T-helper 17 cell (primary cell): ENCODE data around the gene USP10. TPM values are rescaled to one million over a fixed set of nuclear protein-coding genes. Genes with fewer than 3 reads are reported as not detected.
A peak's percentile ranks its signal among the peaks of the same experiment; 100 is the strongest.
"Not testable (repeated sequence)": the region's sequence is repeated elsewhere in the genome, so short reads cannot be mapped to it uniquely, and the experiment has no call there.

Experiments
- ATAC-seq: fragments of 150-1000 bp; cut with Tn5 transposase; 2 replicates; pipeline ENCODE4 v1.10.0; 2021; ENCODE audit warnings: mild to moderate bottlenecking, moderate library complexity
- DNase-seq, 3 donors: peaks; one replicate each; pipeline versions ENCODE4 v3.0.0 to v3.0.0-alpha.2; 2020 to 2021
- H3K9me3 ChIP-seq: one replicate; pipeline ENCODE4 v1.7.0; 2013; ENCODE audit warnings: low read length, mild to moderate bottlenecking; ENCODE audit not compliant: control insufficient read depth, poor library complexity, severe bottlenecking
- H3K27ac Mint-ChIP-seq: one replicate; pipeline ENCODE4 v1.8.0; 2022; ENCODE audit warnings: mild to moderate bottlenecking, moderate library complexity, mixed read lengths
- H3K27me3 Mint-ChIP-seq: one replicate; pipeline ENCODE4 v1.8.0; 2022; ENCODE audit warnings: mixed read lengths
- H3K36me3 Mint-ChIP-seq: one replicate; pipeline ENCODE4 v1.8.0; 2022; ENCODE audit warnings: low read depth, mixed read lengths
- H3K4me1 Mint-ChIP-seq: one replicate; pipeline ENCODE4 v1.8.0; 2022; ENCODE audit warnings: mild to moderate bottlenecking, mixed read lengths
- H3K4me3 Mint-ChIP-seq: one replicate; pipeline ENCODE4 v1.8.0; 2022; ENCODE audit warnings: mild to moderate bottlenecking, moderate library complexity, mixed read lengths
- total RNA-seq, 4 donors: library from RNA in 2 of 4; stranded (reverse) in 2 of 4; gene quantifications; one replicate each; pipeline ENCODE4 v1.2.3 and lab custom pipeline; 2022 to 2026

The USP10 gene
- total RNA-seq, 2 donors from 2014 or later: 169 to 221 TPM

DNA sequence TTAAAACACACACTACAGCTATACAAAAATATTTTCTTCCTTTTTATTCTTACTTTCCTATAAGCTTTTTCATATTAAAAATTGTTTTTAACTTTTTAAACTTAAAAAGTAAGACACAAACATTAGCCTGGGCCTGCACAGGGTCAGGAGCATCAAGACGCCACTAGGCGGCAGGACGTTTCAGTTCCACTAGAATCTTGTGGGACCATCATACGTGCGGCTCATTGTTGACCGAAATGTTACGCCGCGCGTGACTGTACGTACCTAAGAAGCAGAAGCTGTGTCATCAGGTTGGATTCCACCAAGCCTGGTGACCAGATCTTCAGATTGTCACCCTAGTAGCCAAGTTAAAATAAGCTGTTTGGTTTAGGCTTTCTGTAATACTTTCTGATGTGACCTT, 47.1 kb downstream of the USP10 start:
- DNase-seq (no peak), ATAC-seq (no peak)
- Mint-ChIP-seq H3K27ac (no peak overlapping the region), H3K27me3 (no peaks in the 10 kb centered on the region), H3K4me3 (no peak overlapping the region), H3K36me3 (peaks cover 2% of the 10 kb centered on the region), H3K4me1 (peaks cover 29% of the 10 kb centered on the region)
- H3K9me3 ChIP-seq: no peaks in the 10 kb centered on the region

DNA sequence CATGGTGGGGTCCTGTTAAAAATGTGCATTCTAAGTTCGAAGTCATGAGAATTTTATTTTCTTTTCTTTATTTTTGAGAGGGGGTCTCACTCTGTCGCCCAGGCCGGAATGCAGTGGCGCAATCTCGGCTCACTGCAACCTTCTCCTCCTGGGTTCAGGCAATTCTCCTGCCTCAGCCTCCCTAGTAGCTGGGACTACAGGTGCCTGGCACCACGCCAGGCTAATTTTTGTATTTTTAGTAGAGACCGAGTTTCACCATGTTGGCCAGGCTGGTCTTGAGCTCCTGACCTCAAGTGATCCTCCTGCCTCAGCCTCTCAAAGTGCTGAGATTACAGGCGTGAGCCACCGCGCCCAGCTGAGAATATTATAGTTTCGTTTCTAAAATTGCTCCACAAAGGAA, 48.4 kb downstream of the USP10 start:
- peaks cover 28% of the 10 kb centered on the region for H3K4me1 Mint-ChIP-seq
- H3K27me3 Mint-ChIP-seq, H3K9me3 ChIP-seq, DNase-seq, H3K36me3 Mint-ChIP-seq, H3K4me3 Mint-ChIP-seq, ATAC-seq: not testable (repeated sequence)
- peak overlapping the region; percentile 37 for H3K27ac Mint-ChIP-seq

DNA sequence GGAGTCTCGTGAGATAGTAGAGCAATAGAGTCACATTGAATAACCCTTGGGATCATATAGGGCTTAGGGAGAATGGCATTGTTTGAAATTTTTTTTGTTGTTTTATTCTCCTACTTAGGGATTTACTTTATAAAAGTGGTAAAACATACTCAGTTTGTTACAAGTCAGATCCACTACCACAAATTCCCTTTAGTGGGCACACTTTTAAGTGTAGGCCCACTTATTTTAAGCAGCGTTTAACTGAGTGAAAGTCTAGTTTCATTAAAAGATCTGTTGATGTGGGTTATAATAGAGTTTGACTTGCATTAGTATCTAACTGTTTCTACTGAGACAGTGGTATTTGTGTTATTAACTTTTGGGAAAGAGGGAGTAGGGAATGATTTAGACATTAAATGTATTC, 49.3 kb downstream of the USP10 start:
- Mint-ChIP-seq H3K4me1 (peaks cover 36% of the 10 kb centered on the region), H3K4me3 (no peak overlapping the region), H3K27me3 (no peaks in the 10 kb centered on the region), H3K27ac (no peak overlapping the region), H3K36me3 (no peaks in the 10 kb centered on the region)
- no peaks in the 10 kb centered on the region for H3K9me3 ChIP-seq
- ATAC-seq: no peak
- DNase-seq: no peak

DNA sequence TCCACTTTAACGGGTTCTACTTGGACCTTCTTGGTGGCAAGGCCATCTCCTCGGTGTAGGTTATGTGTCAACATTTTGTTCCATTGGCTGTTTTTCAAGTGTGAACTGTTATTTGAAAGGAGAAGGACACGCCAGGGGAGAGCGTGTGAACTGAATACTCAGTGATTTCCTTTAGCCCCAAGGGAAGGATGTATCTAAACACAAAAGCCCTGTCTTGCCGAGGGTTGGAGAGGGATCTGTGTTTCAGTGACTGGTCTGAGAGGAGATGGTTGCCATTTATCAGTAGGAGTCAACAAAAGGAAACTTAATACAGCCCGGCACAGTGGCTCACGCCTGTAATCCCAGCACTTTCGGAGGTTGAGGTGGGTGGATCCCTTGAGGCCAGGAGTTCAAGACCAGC, 50.0 kb downstream of the USP10 start:
- no peaks in the 10 kb centered on the region for H3K27me3 Mint-ChIP-seq
- no peak overlapping the region for H3K4me3 Mint-ChIP-seq
- no peaks in the 10 kb centered on the region for H3K9me3 ChIP-seq
- H3K4me1 Mint-ChIP-seq: peaks cover 40% of the 10 kb centered on the region
- no peaks in the 10 kb centered on the region for H3K36me3 Mint-ChIP-seq
- H3K27ac Mint-ChIP-seq: no peak overlapping the region
- no peak for DNase-seq
- no peak for ATAC-seq

DNA sequence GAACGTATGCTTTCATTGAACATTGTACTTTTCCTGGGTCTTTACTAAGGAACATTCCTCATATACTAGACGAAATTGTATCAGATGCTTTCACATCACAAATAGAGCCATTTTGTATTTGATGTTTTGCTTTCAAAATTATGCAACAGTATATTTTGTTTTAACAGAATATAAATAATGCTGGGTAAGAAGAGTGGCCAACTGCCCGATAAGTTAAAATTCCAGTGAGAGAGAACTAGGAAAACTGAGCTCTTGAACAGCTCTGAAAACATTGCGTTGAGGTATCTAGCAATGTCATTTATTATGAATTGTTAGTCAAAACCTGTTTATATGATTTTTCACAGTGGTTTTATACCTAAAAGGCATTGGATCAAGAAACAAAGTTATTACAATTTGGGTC, 50.8 kb downstream of the USP10 start:
- no peaks in the 10 kb centered on the region for H3K36me3 Mint-ChIP-seq
- H3K27ac Mint-ChIP-seq: peak overlapping the region; percentile 83
- H3K27me3 Mint-ChIP-seq: no peaks in the 10 kb centered on the region
- no peak for DNase-seq
- H3K4me3 Mint-ChIP-seq: no peak overlapping the region
- H3K4me1 Mint-ChIP-seq: peaks cover 45% of the 10 kb centered on the region
- H3K9me3 ChIP-seq: no peaks in the 10 kb centered on the region
- no peak for ATAC-seq

DNA sequence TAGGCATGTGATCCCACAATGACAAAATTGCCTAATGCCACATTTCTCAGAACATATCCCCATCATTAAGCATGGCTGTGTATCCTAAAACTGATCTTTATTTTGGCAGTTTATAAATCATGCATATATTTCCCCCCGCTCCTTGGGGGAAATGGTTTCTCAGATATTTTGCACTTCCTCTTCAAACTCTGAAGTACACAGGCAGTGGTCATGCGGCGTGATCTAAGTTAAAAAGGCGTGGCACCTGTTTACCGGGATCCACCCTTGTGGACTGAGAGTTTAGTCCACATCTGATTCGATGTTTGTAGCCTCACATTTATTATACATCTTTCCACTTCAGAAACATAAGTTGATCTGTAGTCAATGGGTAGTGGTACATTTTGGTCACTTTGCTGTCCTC, 51.4 kb downstream of the USP10 start:
- Mint-ChIP-seq H3K27ac (peak overlapping the region; percentile 83), H3K36me3 (no peaks in the 10 kb centered on the region), H3K4me1 (peaks cover 49% of the 10 kb centered on the region), H3K27me3 (no peaks in the 10 kb centered on the region), H3K4me3 (peak overlapping the region; percentile 65)
- no peaks in the 10 kb centered on the region for H3K9me3 ChIP-seq
- DNase-seq: no peak
- ATAC-seq: peak; percentile 22

DNA sequence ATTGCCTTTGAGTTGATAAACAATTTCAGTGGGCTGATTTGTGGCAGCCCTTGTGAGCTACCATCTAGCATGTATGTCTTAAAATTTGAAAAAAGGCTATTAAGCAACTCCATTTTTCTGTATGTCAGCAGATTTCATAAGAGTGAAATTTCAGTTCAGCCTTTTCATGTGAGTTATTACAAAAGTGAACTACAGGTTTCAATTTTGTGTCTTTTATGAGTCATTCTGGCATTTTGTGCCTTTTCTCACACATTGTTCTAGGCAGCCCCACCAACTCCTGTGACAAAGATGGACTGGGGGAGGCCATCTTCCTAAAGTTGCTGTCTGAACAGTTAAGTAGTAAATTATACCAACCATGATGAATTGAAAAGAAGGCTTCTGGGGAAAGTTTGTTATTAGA, 52.1 kb downstream of the USP10 start:
- peak; percentile 10 for ATAC-seq
- H3K27ac Mint-ChIP-seq: peak overlapping the region; percentile 83
- H3K27me3 Mint-ChIP-seq: no peaks in the 10 kb centered on the region
- no peaks in the 10 kb centered on the region for H3K9me3 ChIP-seq
- peak overlapping the region; percentile 65 for H3K4me3 Mint-ChIP-seq
- no peaks in the 10 kb centered on the region for H3K36me3 Mint-ChIP-seq
- H3K4me1 Mint-ChIP-seq: peaks cover 50% of the 10 kb centered on the region
- DNase-seq: no peak

DNA sequence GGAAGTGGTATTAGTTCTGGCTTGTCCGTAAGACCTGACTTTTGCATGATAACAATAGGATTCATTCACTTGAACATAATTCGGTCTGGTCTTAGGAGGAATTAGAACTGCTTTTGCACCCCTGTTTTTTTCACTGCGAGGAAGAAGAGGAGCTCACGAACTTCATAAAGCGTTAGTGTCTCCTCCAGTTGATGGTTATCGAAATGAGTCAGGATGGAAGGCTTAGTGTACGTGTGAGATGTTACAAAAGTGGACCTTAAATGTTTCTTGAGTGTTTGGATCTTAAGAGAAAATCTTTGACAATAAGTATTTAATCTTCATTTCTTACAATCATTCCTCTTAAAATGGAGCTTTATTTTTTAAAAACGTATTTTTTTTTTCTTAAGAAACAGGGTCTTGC, 52.8 kb downstream of the USP10 start:
- no peak for ATAC-seq
- Mint-ChIP-seq H3K36me3 (no peaks in the 10 kb centered on the region), H3K27me3 (no peaks in the 10 kb centered on the region), H3K4me1 (peaks cover 55% of the 10 kb centered on the region), H3K27ac (peak overlapping the region; percentile 83), H3K4me3 (peak overlapping the region; percentile 7)
- no peak for DNase-seq
- H3K9me3 ChIP-seq: no peaks in the 10 kb centered on the region

DNA sequence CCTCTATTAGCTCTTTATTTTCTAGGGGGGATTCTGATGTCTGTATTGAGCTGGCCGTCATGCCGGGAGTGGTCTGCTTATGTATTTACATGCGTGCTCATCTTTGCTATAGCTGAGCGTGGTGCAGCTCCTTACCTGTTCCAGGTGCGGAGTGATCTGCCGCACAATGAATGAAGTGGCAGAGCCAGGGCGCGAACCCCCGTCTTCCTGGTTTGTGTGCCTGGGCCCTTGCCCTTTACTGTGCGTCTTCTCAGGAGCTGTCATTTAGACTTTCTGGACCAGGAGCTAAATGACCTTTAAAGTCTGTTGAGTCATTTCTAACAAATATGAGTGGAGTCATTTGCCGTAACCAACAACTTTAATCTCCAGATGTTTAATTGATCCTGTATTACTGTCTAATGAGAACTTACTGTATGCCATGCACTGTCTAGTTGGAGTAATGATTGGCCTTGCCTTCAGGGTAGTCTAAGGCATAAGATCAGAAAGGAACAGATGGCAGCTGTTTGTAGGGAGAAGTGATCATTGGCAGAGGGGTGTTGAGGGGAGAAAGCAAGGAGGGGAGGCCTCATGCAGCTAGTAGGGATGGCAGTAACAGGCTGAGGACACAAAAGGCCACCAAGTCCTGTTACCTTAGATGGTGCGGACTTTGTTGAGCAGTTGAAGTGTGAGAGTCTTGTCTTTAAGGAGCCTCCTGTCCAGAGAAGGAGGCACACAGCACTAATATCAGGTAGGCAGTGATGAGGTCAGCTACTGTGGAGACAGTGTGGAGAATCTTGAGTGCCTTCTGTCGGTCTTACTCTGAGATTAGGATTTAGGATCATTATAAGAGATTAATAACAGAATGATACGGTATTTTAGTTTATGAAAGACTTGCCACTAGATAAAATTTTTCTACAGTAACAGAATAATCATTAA, 53.9 kb downstream of the USP10 start:
- peak overlapping the region; percentile 100 for H3K27ac Mint-ChIP-seq

DNA sequence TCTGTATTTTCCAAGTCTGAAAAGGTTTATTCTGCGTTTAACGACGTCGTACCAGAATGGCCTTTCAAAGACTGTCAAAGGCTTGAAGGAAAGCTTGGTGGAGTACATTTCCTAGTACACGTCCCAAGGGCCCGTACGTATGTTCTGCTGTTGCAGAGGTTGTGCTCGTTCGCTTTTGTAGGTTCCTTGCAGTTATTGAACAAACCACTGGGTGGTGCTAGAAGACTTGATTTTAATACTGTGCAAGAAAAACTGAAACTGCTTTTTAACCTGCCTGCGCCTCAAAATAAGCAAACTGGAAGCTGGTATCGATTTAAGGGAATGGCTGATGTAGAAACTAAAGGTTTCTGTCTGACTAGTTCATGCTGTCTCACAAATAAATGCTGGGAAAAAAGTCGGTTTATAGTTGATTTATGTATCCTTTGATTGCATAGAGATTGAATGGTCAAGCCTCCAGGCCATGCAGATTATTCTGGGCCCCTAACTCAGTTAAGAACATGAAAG, 54.6 kb downstream of the USP10 start:
- Mint-ChIP-seq H3K27me3 (no peaks in the 10 kb centered on the region), H3K36me3 (no peaks in the 10 kb centered on the region), H3K4me3 (peak overlapping the region; percentile 70), H3K27ac (peak overlapping the region; percentile 100), H3K4me1 (peaks cover 70% of the 10 kb centered on the region)
- H3K9me3 ChIP-seq: no peaks in the 10 kb centered on the region
- DNase-seq (peak; percentile 20 to 70 (median 47)), ATAC-seq (peak; percentile 43)

More for the DNA sequence above, 53.9 kb downstream of the USP10 start:
- Mint-ChIP-seq H3K4me3 (peak overlapping the region; percentile 70), H3K27me3 (no peaks in the 10 kb centered on the region), H3K4me1 (peaks cover 65% of the 10 kb centered on the region), H3K36me3 (no peaks in the 10 kb centered on the region)
- DNase-seq: no peak
- no peak for ATAC-seq
- no peaks in the 10 kb centered on the region for H3K9me3 ChIP-seq

DNA sequence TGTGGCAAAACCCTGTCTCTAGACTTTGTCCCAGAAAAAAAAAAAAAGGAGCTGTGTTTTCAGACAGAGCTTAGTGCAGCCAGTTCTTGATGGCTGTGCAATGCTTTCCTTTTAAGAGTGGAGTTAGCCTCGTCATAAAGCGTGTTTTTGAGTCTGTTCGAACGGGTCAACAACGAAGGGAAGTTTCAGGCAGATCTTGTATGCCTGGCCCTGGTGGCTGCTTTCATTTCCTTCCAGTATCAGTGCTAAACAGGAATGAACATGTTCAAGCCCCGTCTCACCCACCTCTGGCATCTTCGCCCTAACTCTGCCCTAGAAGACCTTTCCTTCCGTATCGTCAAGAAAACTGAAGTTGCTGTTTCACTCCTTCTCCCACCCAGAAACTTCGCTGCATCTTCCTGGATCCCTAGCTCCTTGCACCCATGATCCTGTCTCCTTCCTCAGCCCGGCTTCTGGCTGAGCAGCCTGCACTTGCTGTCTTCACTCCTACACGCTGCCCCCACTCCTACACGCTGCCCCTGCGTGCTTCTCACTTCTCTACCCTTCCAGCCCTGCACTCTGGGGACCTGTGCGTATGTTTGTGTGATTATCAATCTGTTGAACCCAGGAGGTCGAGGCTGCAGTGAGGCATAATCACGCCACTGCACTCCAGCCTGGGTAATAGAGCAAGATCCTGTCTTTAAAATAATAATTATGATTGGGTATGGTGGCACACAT, 55.3 kb downstream of the USP10 start:
- Mint-ChIP-seq H3K4me1 (peaks cover 72% of the 10 kb centered on the region), H3K36me3 (no peaks in the 10 kb centered on the region), H3K4me3 (peak overlapping the region; percentile 70), H3K27ac (peak overlapping the region; percentile 100), H3K27me3 (no peaks in the 10 kb centered on the region)
- no peaks in the 10 kb centered on the region for H3K9me3 ChIP-seq
- ATAC-seq (no peak), DNase-seq (no peak)

DNA sequence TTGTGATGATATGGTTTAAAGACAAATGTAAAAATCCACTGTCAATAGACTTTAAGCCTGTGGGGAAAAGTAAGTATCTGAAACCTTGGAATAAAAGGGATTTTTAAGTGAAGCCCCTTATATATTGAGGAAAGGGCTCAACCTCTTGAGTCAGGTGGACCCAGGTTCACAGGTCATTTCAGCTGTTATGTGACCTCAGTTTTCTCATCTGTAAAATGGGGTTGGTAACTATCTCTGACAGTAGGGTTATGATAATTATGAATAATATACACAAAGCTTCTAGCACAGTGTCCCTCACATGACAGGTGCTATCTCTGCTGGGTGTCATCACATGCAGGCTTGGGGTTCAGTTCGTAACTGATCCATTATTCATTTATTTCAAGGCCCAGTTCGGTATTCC, 57.0 kb downstream of the USP10 start:
- Mint-ChIP-seq H3K27me3 (no peaks in the 10 kb centered on the region), H3K27ac (peak overlapping the region; percentile 100), H3K4me1 (peaks cover 74% of the 10 kb centered on the region), H3K36me3 (peaks cover 4% of the 10 kb centered on the region), H3K4me3 (peak overlapping the region; percentile 49)
- no peak for ATAC-seq
- DNase-seq: no peak
- H3K9me3 ChIP-seq: no peaks in the 10 kb centered on the region

DNA sequence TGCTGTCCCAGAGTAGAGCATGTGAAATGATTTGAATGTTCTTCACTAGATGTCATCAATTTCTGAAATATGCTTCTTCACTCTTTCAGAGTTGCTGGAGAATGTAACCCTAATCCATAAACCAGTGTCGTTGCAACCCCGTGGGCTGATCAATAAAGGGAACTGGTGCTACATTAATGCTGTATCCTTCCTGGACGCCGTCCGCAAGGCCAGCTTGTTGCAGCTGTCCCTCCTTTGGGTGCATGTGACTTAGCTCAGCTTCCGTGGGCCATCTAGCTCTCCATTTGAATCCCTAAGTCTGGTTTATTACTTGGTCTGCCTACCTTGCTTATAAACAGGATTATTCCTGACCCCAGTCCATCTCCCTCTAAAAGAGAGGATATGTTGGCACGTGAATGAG, 58.8 kb downstream of the USP10 start:
- DNase-seq (no peak), ATAC-seq (no peak)
- peak overlapping the region; percentile 100 for H3K27ac Mint-ChIP-seq
- H3K36me3 Mint-ChIP-seq: peaks cover 4% of the 10 kb centered on the region
- H3K9me3 ChIP-seq: no peaks in the 10 kb centered on the region
- H3K27me3 Mint-ChIP-seq: no peaks in the 10 kb centered on the region
- H3K4me3 Mint-ChIP-seq: peak overlapping the region; percentile 84
- H3K4me1 Mint-ChIP-seq: peaks cover 67% of the 10 kb centered on the region
